ENCODE data around the gene HDAC4.

Gene HDAC4

GRCh38 chr2:239121600-239122012 is 279.2 kb downstream of the HDAC4 start:
- H3K27ac ChIP-seq: no peak overlapping the region

GRCh38 chr2:239120664-239121063 is 280.2 kb downstream of the HDAC4 start:
- H3K27ac ChIP-seq: no peak overlapping the region
- TF ChIP-seq CTCF (IDR thresholded peaks at IDR 0.05) (no peak), ZFX (IDR thresholded peaks at IDR 0.05; ENCODE audit: borderline replicate concordance) (no peak)

More at GRCh38 chr2:239121600-239122012, 279.2 kb downstream of the HDAC4 start:
- TF ChIP-seq ZFX (IDR thresholded peaks at IDR 0.05; ENCODE audit: borderline replicate concordance) (no peak), CTCF (IDR thresholded peaks at IDR 0.05) (no peak)

GRCh38 chr2:239119346-239120126 is 281.3 kb downstream of the HDAC4 start:
- no peak for TF ChIP-seq ZFX (IDR thresholded peaks at IDR 0.05; ENCODE audit: borderline replicate concordance)

GRCh38 chr2:239118675-239119211 is 282.1 kb downstream of the HDAC4 start:
- H3K27ac ChIP-seq: no peak overlapping the region
- TF ChIP-seq ZFX (IDR thresholded peaks at IDR 0.05; ENCODE audit: borderline replicate concordance): no peak
- no peak for TF ChIP-seq CTCF (IDR thresholded peaks at IDR 0.05)

More at GRCh38 chr2:239119346-239120126, 281.3 kb downstream of the HDAC4 start:
- H3K27ac ChIP-seq: no peak overlapping the region

DNA sequence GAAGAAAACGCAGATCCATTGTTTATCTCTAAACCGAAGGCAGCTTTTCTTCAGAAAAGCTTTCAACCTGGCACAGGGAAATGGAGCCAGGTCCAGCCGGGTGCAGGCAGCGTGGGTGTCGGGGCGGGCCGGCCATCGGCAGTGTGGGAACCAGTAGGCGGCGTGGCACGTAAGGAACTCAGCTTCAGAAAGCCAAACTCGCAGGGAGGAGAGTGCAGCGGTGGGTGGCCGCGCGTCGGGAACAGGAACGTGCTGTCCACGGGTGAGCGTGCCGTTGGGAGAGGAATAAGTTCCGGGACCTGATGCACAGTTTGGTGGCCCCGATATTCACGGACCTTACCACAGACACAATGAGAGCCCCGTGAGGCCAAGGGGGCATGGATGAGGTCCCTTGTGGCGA is 282.6 kb downstream of the HDAC4 start:
- TF ChIP-seq ZFX (IDR thresholded peaks at IDR 0.05; ENCODE audit: borderline replicate concordance) (no peak), CTCF (IDR thresholded peaks at IDR 0.05) (no peak)
- no peak overlapping the region for H3K27ac ChIP-seq

DNA sequence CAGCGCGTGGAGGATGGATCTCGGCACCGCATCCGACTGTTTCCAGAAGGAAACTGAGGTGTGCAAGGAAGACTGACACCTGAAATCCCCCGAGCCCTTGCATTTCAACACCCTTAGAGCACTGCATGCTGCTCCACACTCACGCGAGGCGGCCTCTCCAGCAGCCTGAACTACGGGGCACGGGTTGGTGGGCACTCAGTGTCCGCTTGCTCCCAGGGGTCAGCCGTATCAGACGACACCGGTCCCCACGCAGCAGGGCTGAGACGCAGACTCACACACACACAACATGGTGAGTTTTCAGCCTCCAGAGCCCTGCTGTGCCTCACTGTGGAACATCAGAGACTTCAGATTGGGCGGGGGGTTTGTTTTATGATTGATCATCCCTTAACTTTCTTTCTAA is 283.0 kb downstream of the HDAC4 start:
- TF ChIP-seq CTCF (IDR thresholded peaks at IDR 0.05) (no peak), ZFX (IDR thresholded peaks at IDR 0.05; ENCODE audit: borderline replicate concordance) (no peak)
- no peak overlapping the region for H3K27ac ChIP-seq

- no peak for TF ChIP-seq ZFX (IDR thresholded peaks at IDR 0.05; ENCODE audit: borderline replicate concordance)
- TF ChIP-seq CTCF (IDR thresholded peaks at IDR 0.05): no peak
- H3K27ac ChIP-seq: no peak overlapping the region
Measured at GRCh38 chr2:239116456-239117246, 284.2 kb downstream of the HDAC4 start.

Measured in 22Rv1 (cell line).